Naive B cell (primary cell): ENCODE results near the gene OAS2. TPM values are rescaled to one million over a fixed set of nuclear protein-coding genes. Genes with fewer than 3 reads are reported as not detected.
A peak's percentile ranks its signal among the peaks of the same experiment; 100 is the strongest.

Experiments
- ATAC-seq, 2 donors: fragments of 150-1000 bp; cut with Tn5 transposase; 2 replicates each; pipeline ENCODE4 v1.10.0; 2021; ENCODE audit warnings: low read depth in 2 of 2, mild to moderate bottlenecking in 2 of 2, moderate library complexity in 2 of 2
- DNase-seq: peaks from one replicate; pipeline ENCODE4 v3.0.0; 2022
- H3K27ac Mint-ChIP-seq, 6 donors: one replicate each; pipeline ENCODE4 v1.8.0; 2020 to 2022; ENCODE audit warnings: mild to moderate bottlenecking in 6 of 6, mixed read lengths in 6 of 6, moderate library complexity in 5 of 6, inconsistent platforms in 2 of 6
- H3K27me3 Mint-ChIP-seq, 3 donors: one replicate each; pipeline ENCODE4 v1.8.0; 2021 to 2022; ENCODE audit warnings: mixed read lengths in 3 of 3, mild to moderate bottlenecking in 1 of 3
- H3K36me3 Mint-ChIP-seq, 2 donors: one replicate each; pipeline ENCODE4 v1.8.0; 2020 to 2022; ENCODE audit warnings: mixed read lengths in 2 of 2, inconsistent platforms in 1 of 2, mild to moderate bottlenecking in 1 of 2
- H3K4me1 Mint-ChIP-seq, 3 donors: one replicate each; pipeline ENCODE4 v1.8.0; 2020 to 2022; ENCODE audit warnings: mixed read lengths in 3 of 3, inconsistent platforms in 1 of 3, mild to moderate bottlenecking in 1 of 3, moderate library complexity in 1 of 3
- H3K4me3 Mint-ChIP-seq, 8 donors: one replicate each; pipeline ENCODE4 v1.8.0; 2020 to 2022; ENCODE audit warnings: mild to moderate bottlenecking in 8 of 8, mixed read lengths in 8 of 8, moderate library complexity in 8 of 8, inconsistent platforms in 2 of 8
- H3K9me3 Mint-ChIP-seq, 7 donors: one replicate each; pipeline ENCODE4 v1.8.0; 2020 to 2022; ENCODE audit warnings: mixed read lengths in 7 of 7, mild to moderate bottlenecking in 5 of 7, inconsistent platforms in 2 of 7, moderate library complexity in 1 of 7
- polyA plus RNA-seq, 6 donors: library from polyadenylated mRNA; unstranded; fragments of 300-500 nt; fragmentation: Illumina TruSeq; gene quantifications; one replicate each; pipeline ENCODE4 v1.2.3, GENCODE V29; 2021; ENCODE audit warnings: low read depth in 6 of 6

The OAS2 gene
- polyA plus RNA-seq, 6 donors from 2014 or later, result 15.4 to 56.4 (median 37.2) TPM

- ATAC-seq (no peak), DNase-seq (no peak)
- no peaks in the 10 kb centered on the region for H3K4me1 Mint-ChIP-seq
- peaks cover 0 to 14% (median 5%) of the 10 kb centered on the region in 7 donors for H3K9me3 Mint-ChIP-seq
- no peak overlapping the region for H3K4me3 Mint-ChIP-seq
- H3K27me3 Mint-ChIP-seq, result no peaks in the 10 kb centered on the region
- H3K27ac Mint-ChIP-seq, result no peak overlapping the region
- peaks cover 46 to 52% of the 10 kb centered on the region in 2 donors for H3K36me3 Mint-ChIP-seq
Measured at GRCh38 chr12:112963227-112963861, 15.0 kb upstream of the OAS2 start.

GRCh38 chr12:112964067-112964670 is 14.2 kb upstream of the OAS2 start:
- peaks cover 0 to 14% (median 5%) of the 10 kb centered on the region in 7 donors for H3K9me3 Mint-ChIP-seq
- DNase-seq (no peak), ATAC-seq (no peak)
- H3K27ac Mint-ChIP-seq, result peak overlapping the region in 1 of 6 donors; percentile 32
- peak overlapping the region in 1 of 8 donors; percentile 41 for H3K4me3 Mint-ChIP-seq
- H3K4me1 Mint-ChIP-seq, result no peaks in the 10 kb centered on the region
- H3K36me3 Mint-ChIP-seq, result peaks cover 43 to 51% of the 10 kb centered on the region in 2 donors
- H3K27me3 Mint-ChIP-seq, result no peaks in the 10 kb centered on the region

- Mint-ChIP-seq H3K4me1 (no peaks in the 10 kb centered on the region), H3K27me3 (no peaks in the 10 kb centered on the region), H3K4me3 (no peak overlapping the region), H3K36me3 (peaks cover 37 to 50% of the 10 kb centered on the region in 2 donors), H3K9me3 (peaks cover 0 to 6% (median 0%) of the 10 kb centered on the region in 7 donors), H3K27ac (no peak overlapping the region)
- no peak for ATAC-seq
- DNase-seq, result no peak
Measured at GRCh38 chr12:112964915-112965314, 13.4 kb upstream of the OAS2 start.

GRCh38 chr12:112965643-112966042 is 12.7 kb upstream of the OAS2 start:
- Mint-ChIP-seq H3K27me3 (no peaks in the 10 kb centered on the region), H3K4me1 (no peaks in the 10 kb centered on the region), H3K36me3 (peaks cover 40 to 52% of the 10 kb centered on the region in 2 donors), H3K27ac (no peak overlapping the region), H3K9me3 (peaks cover 0 to 5% (median 0%) of the 10 kb centered on the region in 7 donors), H3K4me3 (no peak overlapping the region)
- no peak for ATAC-seq
- no peak for DNase-seq

- Mint-ChIP-seq H3K4me1 (peaks cover 0 to 5% (median 0%) of the 10 kb centered on the region in 3 donors), H3K36me3 (peaks cover 26 to 41% of the 10 kb centered on the region in 2 donors), H3K27me3 (no peaks in the 10 kb centered on the region), H3K9me3 (no peaks in the 10 kb centered on the region), H3K27ac (no peak overlapping the region), H3K4me3 (no peak overlapping the region)
- no peak for ATAC-seq
- no peak for DNase-seq
Measured at GRCh38 chr12:112967306-112967705, 11.0 kb upstream of the OAS2 start.

- ATAC-seq, result no peak
- no peak overlapping the region for H3K4me3 Mint-ChIP-seq
- no peak overlapping the region for H3K27ac Mint-ChIP-seq
- peaks cover 0 to 7% (median 0%) of the 10 kb centered on the region in 3 donors for H3K4me1 Mint-ChIP-seq
- no peaks in the 10 kb centered on the region for H3K9me3 Mint-ChIP-seq
- DNase-seq, result no peak
- H3K36me3 Mint-ChIP-seq, result peaks cover 20 to 35% of the 10 kb centered on the region in 2 donors
- no peaks in the 10 kb centered on the region for H3K27me3 Mint-ChIP-seq
Measured at GRCh38 chr12:112967858-112968257, 10.5 kb upstream of the OAS2 start.

GRCh38 chr12:112969547-112970306 is 8.6 kb upstream of the OAS2 start:
- no peaks in the 10 kb centered on the region for H3K9me3 Mint-ChIP-seq
- DNase-seq (no peak), ATAC-seq (no peak)
- H3K27me3 Mint-ChIP-seq, result no peaks in the 10 kb centered on the region
- peaks cover 13 to 18% (median 14%) of the 10 kb centered on the region in 3 donors for H3K4me1 Mint-ChIP-seq
- peaks cover 8 to 25% of the 10 kb centered on the region in 2 donors for H3K36me3 Mint-ChIP-seq
- peak overlapping the region in 1 of 6 donors; percentile 27 for H3K27ac Mint-ChIP-seq
- peak overlapping the region in 1 of 8 donors; percentile 36 for H3K4me3 Mint-ChIP-seq

- DNase-seq, result no peak
- H3K36me3 Mint-ChIP-seq, result peaks cover 8 to 25% of the 10 kb centered on the region in 2 donors
- H3K27ac Mint-ChIP-seq, result no peak overlapping the region
- no peaks in the 10 kb centered on the region for H3K9me3 Mint-ChIP-seq
- peak overlapping the region in 1 of 8 donors; percentile 36 for H3K4me3 Mint-ChIP-seq
- ATAC-seq, result no peak
- no peaks in the 10 kb centered on the region for H3K27me3 Mint-ChIP-seq
- peaks cover 17 to 20% (median 18%) of the 10 kb centered on the region in 3 donors for H3K4me1 Mint-ChIP-seq
Measured at GRCh38 chr12:112970391-112970790, 7.9 kb upstream of the OAS2 start.

GRCh38 chr12:112971248-112971647 is 7.1 kb upstream of the OAS2 start:
- Mint-ChIP-seq H3K36me3 (peaks cover 8 to 23% of the 10 kb centered on the region in 2 donors), H3K27ac (peak overlapping the region in 1 of 6 donors; percentile 61)

GRCh38 chr12:112973011-112973735 is 5.1 kb upstream of the OAS2 start:
- Mint-ChIP-seq H3K4me3 (peak overlapping the region in 2 of 8 donors; percentile 4 to 16), H3K36me3 (peaks cover 8 to 16% of the 10 kb centered on the region in 2 donors), H3K4me1 (peaks cover 18 to 26% (median 20%) of the 10 kb centered on the region in 3 donors), H3K27ac (peak overlapping the region in 1 of 6 donors; percentile 29), H3K27me3 (no peaks in the 10 kb centered on the region), H3K9me3 (no peaks in the 10 kb centered on the region)
- ATAC-seq (no peak), DNase-seq (no peak)

More at GRCh38 chr12:112971248-112971647, 7.1 kb upstream of the OAS2 start:
- DNase-seq (no peak), ATAC-seq (no peak)
- Mint-ChIP-seq H3K9me3 (no peaks in the 10 kb centered on the region), H3K27me3 (no peaks in the 10 kb centered on the region), H3K4me1 (peaks cover 17 to 20% (median 18%) of the 10 kb centered on the region in 3 donors), H3K4me3 (no peak overlapping the region)

GRCh38 chr12:112973818-112974231 is 4.5 kb upstream of the OAS2 start:
- H3K27me3 Mint-ChIP-seq, result no peaks in the 10 kb centered on the region
- H3K36me3 Mint-ChIP-seq, result peaks cover 8 to 16% of the 10 kb centered on the region in 2 donors
- DNase-seq (no peak), ATAC-seq (no peak)
- H3K27ac Mint-ChIP-seq, result no peak overlapping the region
- peaks cover 18 to 26% (median 25%) of the 10 kb centered on the region in 3 donors for H3K4me1 Mint-ChIP-seq
- H3K4me3 Mint-ChIP-seq, result peak overlapping the region in 1 of 8 donors; percentile 4
- no peaks in the 10 kb centered on the region for H3K9me3 Mint-ChIP-seq

GRCh38 chr12:112974904-112975303 is 3.4 kb upstream of the OAS2 start:
- Mint-ChIP-seq H3K4me1 (peaks cover 27 to 34% (median 33%) of the 10 kb centered on the region in 3 donors), H3K36me3 (peaks cover 7 to 10% of the 10 kb centered on the region in 2 donors), H3K27me3 (no peaks in the 10 kb centered on the region), H3K4me3 (peak overlapping the region in 1 of 8 donors; percentile 42), H3K27ac (no peak overlapping the region), H3K9me3 (no peaks in the 10 kb centered on the region)
- DNase-seq, result no peak
- no peak for ATAC-seq

GRCh38 chr12:112977139-112977538 is 1.2 kb upstream of the OAS2 start:
- ATAC-seq (no peak), DNase-seq (no peak)
- peaks cover 5 to 6% of the 10 kb centered on the region in 2 donors for H3K36me3 Mint-ChIP-seq
- H3K27me3 Mint-ChIP-seq, result no peaks in the 10 kb centered on the region
- H3K4me3 Mint-ChIP-seq, result peak overlapping the region in 5 of 8 donors; percentile 37 to 100 (median 99)
- H3K9me3 Mint-ChIP-seq, result peaks cover 0 to 7% (median 4%) of the 10 kb centered on the region in 7 donors
- H3K4me1 Mint-ChIP-seq, result peaks cover 49 to 55% (median 50%) of the 10 kb centered on the region in 3 donors
- H3K27ac Mint-ChIP-seq, result peak overlapping the region in 5 of 6 donors; percentile 97 to 99 (median 98)
